Subcutaneous adipose tissue (tissue), 4 donors: ENCODE measurements around the gene ZBTB47. TPM values are rescaled to one million over a fixed set of nuclear protein-coding genes. Genes with fewer than 3 reads are reported as not detected.

Experiments used
- total RNA-seq, 4 donors: library from RNA; depleted of rRNA; stranded (reverse); fragments of >200 nt; gene quantifications; one replicate each; pipeline ENCODE4 v1.1.0, GENCODE V29; 2016
- TF ChIP-seq, protein P1 (sequence below): fragments of 450-650 bp; IDR thresholded peaks from one replicate; pipeline ENCODE4 v1.5.1; 2016; ENCODE audit warnings: low read depth, mild to moderate bottlenecking, control low read depth, antibody characterized with exemption, moderate library complexity

The ZBTB47 gene
- total RNA-seq, 4 donors from 2014 or later, result 24.1 to 47.3 (median 32.7) TPM

- TF ChIP-seq, protein P1, sequence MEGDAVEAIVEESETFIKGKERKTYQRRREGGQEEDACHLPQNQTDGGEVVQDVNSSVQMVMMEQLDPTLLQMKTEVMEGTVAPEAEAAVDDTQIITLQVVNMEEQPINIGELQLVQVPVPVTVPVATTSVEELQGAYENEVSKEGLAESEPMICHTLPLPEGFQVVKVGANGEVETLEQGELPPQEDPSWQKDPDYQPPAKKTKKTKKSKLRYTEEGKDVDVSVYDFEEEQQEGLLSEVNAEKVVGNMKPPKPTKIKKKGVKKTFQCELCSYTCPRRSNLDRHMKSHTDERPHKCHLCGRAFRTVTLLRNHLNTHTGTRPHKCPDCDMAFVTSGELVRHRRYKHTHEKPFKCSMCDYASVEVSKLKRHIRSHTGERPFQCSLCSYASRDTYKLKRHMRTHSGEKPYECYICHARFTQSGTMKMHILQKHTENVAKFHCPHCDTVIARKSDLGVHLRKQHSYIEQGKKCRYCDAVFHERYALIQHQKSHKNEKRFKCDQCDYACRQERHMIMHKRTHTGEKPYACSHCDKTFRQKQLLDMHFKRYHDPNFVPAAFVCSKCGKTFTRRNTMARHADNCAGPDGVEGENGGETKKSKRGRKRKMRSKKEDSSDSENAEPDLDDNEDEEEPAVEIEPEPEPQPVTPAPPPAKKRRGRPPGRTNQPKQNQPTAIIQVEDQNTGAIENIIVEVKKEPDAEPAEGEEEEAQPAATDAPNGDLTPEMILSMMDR, result no peak
Observed at GRCh38 chr3:42631620-42632019, 21.9 kb upstream of the ZBTB47 start.

DNA sequence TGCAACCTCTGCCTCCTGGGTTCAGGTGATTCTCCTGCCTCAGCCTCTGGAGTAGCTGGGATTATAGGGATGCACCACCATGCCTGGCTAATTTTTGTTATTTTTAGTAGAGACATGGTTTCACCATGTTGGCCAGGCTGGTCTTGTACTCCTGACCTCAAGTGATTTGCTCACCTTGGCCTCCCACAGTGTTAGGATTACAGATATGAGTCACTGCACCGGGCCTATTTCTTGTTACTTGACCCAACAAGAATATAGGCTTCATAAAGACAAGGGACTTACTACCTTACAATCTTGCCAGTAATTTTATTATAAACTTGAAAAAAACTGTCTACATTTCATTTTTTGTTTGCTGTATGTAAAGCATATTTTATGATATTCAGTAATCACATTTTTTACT lies 21.4 kb upstream of the ZBTB47 start:
- TF ChIP-seq, protein P1, result no peak

DNA sequence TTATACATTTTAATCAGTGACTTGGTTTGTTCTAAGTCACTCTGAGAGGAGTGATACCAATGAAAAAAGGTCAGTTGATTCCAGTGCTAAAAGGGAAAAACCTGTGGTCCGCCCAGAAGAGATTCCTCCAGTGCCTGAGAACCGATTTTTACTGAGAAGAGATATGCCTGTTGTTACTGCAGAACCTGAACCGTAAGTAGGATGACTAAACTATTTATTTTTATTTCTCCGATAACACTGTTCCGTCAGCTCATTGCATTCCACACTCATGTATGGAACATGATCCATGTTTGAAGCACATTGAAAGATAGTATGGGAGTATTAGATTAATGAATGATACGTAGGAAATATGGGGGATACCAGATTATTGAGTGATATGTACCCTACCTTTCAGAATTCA lies 20.0 kb upstream of the ZBTB47 start:
- TF ChIP-seq, protein P1, result no peak

DNA sequence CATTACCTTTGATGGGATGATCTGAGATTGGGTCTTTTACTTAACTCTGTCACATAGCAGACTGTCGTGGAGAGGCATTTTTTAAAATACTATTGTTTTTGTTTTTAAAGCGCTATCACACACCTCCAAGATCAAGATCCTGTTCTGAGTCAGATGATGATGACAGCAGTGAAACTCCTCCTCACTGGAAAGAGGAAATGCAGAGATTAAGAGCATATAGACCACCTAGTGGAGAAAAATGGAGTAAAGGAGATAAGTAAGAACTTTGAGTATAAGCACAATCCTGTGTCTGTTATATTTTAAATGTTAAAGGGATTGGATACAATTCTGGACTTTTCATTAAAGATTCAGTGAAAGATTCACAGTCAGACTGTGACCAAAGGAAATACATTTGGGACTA lies 18.4 kb upstream of the ZBTB47 start:
- TF ChIP-seq, protein P1, result no peak

DNA sequence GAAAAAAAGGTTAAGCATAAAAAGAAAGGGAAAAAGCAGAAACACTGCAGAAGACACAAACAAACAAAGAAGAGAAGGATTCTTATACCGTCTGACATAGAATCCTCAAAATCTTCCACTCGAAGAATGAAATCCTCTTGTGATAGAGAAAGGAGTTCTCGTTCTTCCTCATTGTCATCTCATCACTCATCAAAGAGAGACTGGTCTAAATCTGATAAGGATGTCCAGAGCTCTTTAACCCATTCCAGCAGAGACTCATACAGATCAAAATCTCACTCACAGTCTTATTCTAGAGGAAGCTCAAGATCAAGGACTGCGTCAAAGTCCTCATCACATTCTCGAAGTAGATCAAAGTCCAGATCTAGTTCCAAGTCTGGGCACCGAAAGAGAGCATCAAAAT lies 16.5 kb upstream of the ZBTB47 start:
- TF ChIP-seq, protein P1, result no peak

DNA sequence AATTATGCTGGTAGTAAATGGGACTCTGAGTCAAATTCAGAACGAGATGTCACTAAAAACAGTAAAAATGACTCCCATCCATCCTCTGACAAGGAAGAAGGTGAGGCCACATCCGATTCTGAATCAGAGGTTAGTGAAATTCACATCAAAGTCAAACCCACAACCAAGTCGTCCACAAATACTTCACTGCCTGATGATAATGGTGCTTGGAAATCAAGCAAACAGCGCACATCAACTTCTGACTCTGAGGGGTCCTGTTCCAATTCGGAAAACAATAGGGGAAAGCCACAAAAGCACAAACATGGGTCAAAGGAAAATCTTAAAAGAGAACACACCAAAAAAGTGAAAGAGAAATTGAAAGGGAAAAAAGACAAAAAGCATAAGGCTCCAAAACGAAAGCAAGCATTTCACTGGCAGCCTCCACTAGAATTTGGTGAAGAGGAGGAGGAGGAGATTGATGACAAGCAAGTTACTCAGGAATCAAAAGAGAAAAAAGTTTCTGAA lies 15.1 kb upstream of the ZBTB47 start:
- TF ChIP-seq, protein P1, result no peak

DNA sequence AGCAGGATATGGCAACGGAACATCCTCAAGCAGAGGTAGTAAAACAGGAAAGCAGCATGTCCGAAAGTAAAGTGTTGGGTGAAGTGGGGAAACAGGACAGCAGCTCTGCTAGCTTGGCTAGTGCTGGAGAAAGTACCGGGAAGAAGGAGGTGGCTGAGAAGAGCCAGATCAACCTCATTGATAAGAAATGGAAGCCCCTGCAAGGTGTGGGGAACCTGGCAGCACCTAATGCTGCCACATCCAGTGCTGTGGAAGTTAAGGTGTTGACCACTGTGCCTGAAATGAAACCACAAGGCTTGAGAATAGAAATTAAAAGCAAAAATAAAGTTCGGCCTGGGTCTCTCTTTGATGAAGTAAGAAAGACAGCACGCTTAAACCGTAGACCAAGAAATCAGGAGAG lies 14.3 kb upstream of the ZBTB47 start:
- TF ChIP-seq, protein P1, result no peak
